Stimulated activated naive B cell treated with anti-CD40 and anti-IgM and Interleukin-4, amounts not matched to agents 10 μg/mL and 1 μg/mL and 100 μg/mL, for 72 hours (primary cell): ENCODE data around the gene FAR2.
A peak's percentile ranks its signal among the peaks of the same experiment; 100 is the strongest.

Experiments
- ATAC-seq, 2 donors: fragments of 150-1000 bp; cut with Tn5 transposase; replicated peaks; 2 replicates each; pipeline ENCODE4 v1.10.0; 2021; ENCODE audit warnings: moderate library complexity in 1 of 2
- DNase-seq: peaks from one replicate; pipeline ENCODE4 v3.0.0; 2021
- H3K27ac Mint-ChIP-seq: one replicate; pipeline ENCODE4 v1.8.0; 2022; ENCODE audit warnings: mild to moderate bottlenecking, mixed read lengths
- H3K27me3 Mint-ChIP-seq, 2 donors: one replicate each; pipeline ENCODE4 v1.8.0; 2022; ENCODE audit warnings: mixed read lengths in 2 of 2
- H3K36me3 Mint-ChIP-seq, 2 donors: one replicate each; pipeline ENCODE4 v1.8.0; 2022; ENCODE audit warnings: mixed read lengths in 2 of 2, mild to moderate bottlenecking in 1 of 2
- H3K4me1 Mint-ChIP-seq, 2 donors: one replicate each; pipeline ENCODE4 v1.8.0; 2022; ENCODE audit warnings: mixed read lengths in 2 of 2, mild to moderate bottlenecking in 1 of 2
- H3K4me3 Mint-ChIP-seq, 2 donors: one replicate each; pipeline ENCODE4 v1.8.0; 2022; ENCODE audit warnings: mild to moderate bottlenecking in 2 of 2, mixed read lengths in 2 of 2, moderate library complexity in 1 of 2
- H3K9me3 Mint-ChIP-seq, 2 donors: one replicate each; pipeline ENCODE4 v1.8.0; 2022; ENCODE audit warnings: mixed read lengths in 2 of 2, mild to moderate bottlenecking in 1 of 2

The FAR2 gene

GRCh38 chr12:29201746-29202145 is 52.7 kb downstream of the FAR2 start:
- Mint-ChIP-seq H3K4me1 (peaks cover 3 to 6% of the 10 kb centered on the region in 2 donors), H3K4me3 (no peak overlapping the region), H3K27ac (no peak overlapping the region), H3K27me3 (no peaks in the 10 kb centered on the region), H3K9me3 (peaks cover 0 to 5% of the 10 kb centered on the region in 2 donors), H3K36me3 (peaks cover 0 to 3% of the 10 kb centered on the region in 2 donors)
- DNase-seq (no peak), ATAC-seq (no peak)

GRCh38 chr12:29204521-29204920 is 55.4 kb downstream of the FAR2 start:
- peaks cover 0 to 3% of the 10 kb centered on the region in 2 donors for H3K36me3 Mint-ChIP-seq
- H3K27me3 Mint-ChIP-seq: no peaks in the 10 kb centered on the region
- H3K4me1 Mint-ChIP-seq: peaks cover 13 to 31% of the 10 kb centered on the region in 2 donors
- peaks cover 0 to 5% of the 10 kb centered on the region in 2 donors for H3K9me3 Mint-ChIP-seq
- DNase-seq (no peak), ATAC-seq (no peak)
- no peak overlapping the region for H3K4me3 Mint-ChIP-seq
- H3K27ac Mint-ChIP-seq: no peak overlapping the region

GRCh38 chr12:29207120-29207519 is 58.0 kb downstream of the FAR2 start:
- Mint-ChIP-seq H3K27ac (no peak overlapping the region), H3K36me3 (peaks cover 0 to 3% of the 10 kb centered on the region in 2 donors), H3K4me1 (peaks cover 13 to 34% of the 10 kb centered on the region in 2 donors), H3K27me3 (no peaks in the 10 kb centered on the region), H3K9me3 (peaks cover 0 to 5% of the 10 kb centered on the region in 2 donors), H3K4me3 (no peak overlapping the region)
- no peak for ATAC-seq
- DNase-seq: no peak

GRCh38 chr12:29208060-29208459 is 59.0 kb downstream of the FAR2 start:
- Mint-ChIP-seq H3K4me1 (peaks cover 13 to 34% of the 10 kb centered on the region in 2 donors), H3K4me3 (no peak overlapping the region), H3K9me3 (peaks cover 0 to 3% of the 10 kb centered on the region in 2 donors), H3K36me3 (peaks cover 0 to 3% of the 10 kb centered on the region in 2 donors), H3K27me3 (no peaks in the 10 kb centered on the region), H3K27ac (no peak overlapping the region)
- ATAC-seq (peak; percentile 97 to 98), DNase-seq (peak; percentile 20)

GRCh38 chr12:29208936-29209701 is 60.0 kb downstream of the FAR2 start:
- no peak overlapping the region for H3K27ac Mint-ChIP-seq
- DNase-seq: no peak
- no peaks in the 10 kb centered on the region for H3K27me3 Mint-ChIP-seq
- peaks cover 13 to 34% of the 10 kb centered on the region in 2 donors for H3K4me1 Mint-ChIP-seq
- peaks cover 0 to 3% of the 10 kb centered on the region in 2 donors for H3K9me3 Mint-ChIP-seq
- peak; percentile 24 to 35 for ATAC-seq
- peaks cover 0 to 3% of the 10 kb centered on the region in 2 donors for H3K36me3 Mint-ChIP-seq
- H3K4me3 Mint-ChIP-seq: peak overlapping the region in 1 of 2 donors; percentile 46

- no peaks in the 10 kb centered on the region for H3K36me3 Mint-ChIP-seq
- ATAC-seq: no peak
- no peaks in the 10 kb centered on the region for H3K27me3 Mint-ChIP-seq
- H3K4me3 Mint-ChIP-seq: no peak overlapping the region
- no peak overlapping the region for H3K27ac Mint-ChIP-seq
- no peak for DNase-seq
- H3K9me3 Mint-ChIP-seq: no peaks in the 10 kb centered on the region
- H3K4me1 Mint-ChIP-seq: peaks cover 10 to 37% of the 10 kb centered on the region in 2 donors
These were observed 62.6 kb downstream of the FAR2 start for GRCh38 chr12:29211696-29212095.

- Mint-ChIP-seq H3K27me3 (no peaks in the 10 kb centered on the region), H3K36me3 (no peaks in the 10 kb centered on the region), H3K9me3 (no peaks in the 10 kb centered on the region), H3K4me3 (no peak overlapping the region), H3K4me1 (peaks cover 7 to 30% of the 10 kb centered on the region in 2 donors), H3K27ac (no peak overlapping the region)
- ATAC-seq (no peak), DNase-seq (no peak)
These were observed 63.8 kb downstream of the FAR2 start for GRCh38 chr12:29212682-29213403.

GRCh38 chr12:29216266-29216665 is 67.2 kb downstream of the FAR2 start:
- Mint-ChIP-seq H3K27me3 (no peaks in the 10 kb centered on the region), H3K36me3 (no peaks in the 10 kb centered on the region), H3K27ac (no peak overlapping the region), H3K4me1 (peaks cover 0 to 12% of the 10 kb centered on the region in 2 donors), H3K9me3 (no peaks in the 10 kb centered on the region), H3K4me3 (no peak overlapping the region)
- no peak for ATAC-seq
- DNase-seq: no peak

- no peak for ATAC-seq
- peaks cover 0 to under 1% of the 10 kb centered on the region in 2 donors for H3K9me3 Mint-ChIP-seq
- H3K36me3 Mint-ChIP-seq: no peaks in the 10 kb centered on the region
- H3K4me3 Mint-ChIP-seq: no peak overlapping the region
- peaks cover 0 to 12% of the 10 kb centered on the region in 2 donors for H3K4me1 Mint-ChIP-seq
- H3K27me3 Mint-ChIP-seq: no peaks in the 10 kb centered on the region
- no peak overlapping the region for H3K27ac Mint-ChIP-seq
- no peak for DNase-seq
These were observed 67.9 kb downstream of the FAR2 start for GRCh38 chr12:29216797-29217575.

GRCh38 chr12:29220632-29221336 is 71.7 kb downstream of the FAR2 start:
- Mint-ChIP-seq H3K4me3 (no peak overlapping the region), H3K27me3 (no peaks in the 10 kb centered on the region), H3K4me1 (peaks cover 0 to 12% of the 10 kb centered on the region in 2 donors), H3K27ac (no peak overlapping the region), H3K36me3 (no peaks in the 10 kb centered on the region), H3K9me3 (peaks cover 0 to 4% of the 10 kb centered on the region in 2 donors)
- ATAC-seq (no peak), DNase-seq (no peak)

GRCh38 chr12:29222200-29222599 is 73.1 kb downstream of the FAR2 start:
- Mint-ChIP-seq H3K4me3 (no peak overlapping the region), H3K36me3 (no peaks in the 10 kb centered on the region), H3K4me1 (no peaks in the 10 kb centered on the region), H3K27ac (no peak overlapping the region), H3K9me3 (peaks cover 0 to 4% of the 10 kb centered on the region in 2 donors), H3K27me3 (no peaks in the 10 kb centered on the region)
- ATAC-seq (no peak), DNase-seq (no peak)

GRCh38 chr12:29223426-29223825 is 74.3 kb downstream of the FAR2 start:
- Mint-ChIP-seq H3K27ac (no peak overlapping the region), H3K9me3 (peaks cover 0 to 4% of the 10 kb centered on the region in 2 donors), H3K36me3 (no peaks in the 10 kb centered on the region), H3K4me1 (no peaks in the 10 kb centered on the region), H3K4me3 (no peak overlapping the region), H3K27me3 (no peaks in the 10 kb centered on the region)
- no peak for ATAC-seq
- no peak for DNase-seq

GRCh38 chr12:29223956-29224543 is 75.0 kb downstream of the FAR2 start:
- DNase-seq (no peak), ATAC-seq (no peak)
- no peaks in the 10 kb centered on the region for H3K4me1 Mint-ChIP-seq
- no peak overlapping the region for H3K4me3 Mint-ChIP-seq
- peaks cover 0 to 4% of the 10 kb centered on the region in 2 donors for H3K9me3 Mint-ChIP-seq
- H3K27me3 Mint-ChIP-seq: no peaks in the 10 kb centered on the region
- H3K27ac Mint-ChIP-seq: no peak overlapping the region
- H3K36me3 Mint-ChIP-seq: no peaks in the 10 kb centered on the region
